ENCODE data around the gene AGXT. TPM values are rescaled to one million over a fixed set of nuclear protein-coding genes. Genes with fewer than 3 reads are reported as not detected.

AGXT gene
- total and polyA plus RNA-seq, 2 of the 8 experiments (the other 6 are each of a cell fraction or from before 2014, with no cell fraction given): 0.03 TPM; not detected in 1

DNA sequence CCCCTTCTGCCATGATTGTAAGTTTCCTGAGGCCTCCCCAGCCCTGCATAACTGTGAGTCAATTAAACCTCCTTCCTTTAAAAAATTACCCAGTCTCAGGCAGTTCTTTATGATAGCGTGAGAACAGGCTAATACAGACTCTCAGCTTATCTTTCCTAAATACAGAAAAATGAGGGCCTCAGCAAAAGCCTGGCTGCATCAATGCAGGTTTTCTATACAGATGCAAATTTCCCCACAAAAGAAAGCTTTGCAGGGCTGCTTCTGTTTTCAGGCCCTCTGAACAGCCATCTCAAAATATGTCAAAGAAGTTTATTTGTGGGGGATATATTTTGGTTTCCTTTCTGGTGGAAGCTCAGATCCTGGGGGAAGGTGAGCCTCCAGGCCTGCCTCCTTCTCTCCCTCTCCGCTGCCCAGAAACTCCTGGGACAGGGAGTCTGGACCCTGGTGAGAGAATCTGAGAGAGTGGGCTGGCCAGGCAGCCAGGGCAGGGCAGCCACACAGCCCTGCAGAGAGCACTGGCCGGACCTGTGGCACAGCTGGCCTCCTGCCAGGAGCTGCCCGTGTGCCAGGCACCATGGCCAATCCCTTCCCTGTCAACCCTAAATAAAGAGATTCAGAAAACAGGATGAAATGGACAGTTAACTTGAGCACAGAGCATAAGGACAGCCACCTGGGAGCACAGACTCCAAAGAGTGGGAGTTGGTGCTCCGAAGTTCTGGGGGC is 21.6 kb upstream of the AGXT start:
- Histone ChIP-seq H2BK5ac (ENCODE audit: low read depth, low read length) (peak overlapping the region; percentile 49; the same call in 1 of the 2 replicates), H2BK20ac (ENCODE audit: low read length) (no peak overlapping the region), H2BK120ac (replicated peaks; ENCODE audit: low read depth, low read length) (no peak overlapping the region), H3K9ac (replicated peaks in 1 of 4; ENCODE audit: extremely low read depth in 1 of 4, low read depth in 3 of 4, low read length in 3 of 4) (no peak overlapping the region), H3K4me3 (ENCODE audit: extremely low read depth in 1 of 4, insufficient read depth in 2 of 4, low read depth in 3 of 4, low read length in 4 of 4) (no peak overlapping the region), H3K79me1 (ENCODE audit: low read depth, low read length) (no peaks in the 10 kb centered on the region), H2AFZ (ENCODE audit: low read length) (no peak overlapping the region), H3K4ac (replicated peaks; ENCODE audit: insufficient read length, low read depth, low read length) (no peak overlapping the region), H3K9me3 (ENCODE audit: insufficient read depth in 2 of 2, low read depth in 1 of 2, low read length in 1 of 2) (peaks cover 6 to 7% of the 10 kb centered on the region in 2 experiments), H2BK15ac (ENCODE audit: low read length) (no peak overlapping the region), H3K23ac (ENCODE audit: insufficient read length) (no peak overlapping the region), H4K91ac (replicated peaks; ENCODE audit: insufficient read length, low read length) (no peak overlapping the region), H4K8ac (ENCODE audit: extremely low read depth, insufficient read depth, low read length) (no peak overlapping the region; the same call in 1 of the 2 replicates), H3K27ac (ENCODE audit: low read depth, low read length) (no peak overlapping the region), H3K56ac (replicated peaks; ENCODE audit: insufficient read length, low read depth, low read length) (no peak overlapping the region), H3K36me3 (ENCODE audit: control insufficient read depth in 2 of 4, insufficient read depth in 4 of 4, low read length in 3 of 4) (no peaks in the 10 kb centered on the region), H2BK12ac (ENCODE audit: low read depth, low read length) (0 out of 2 replicates have a peak overlapping the region, but pooled peaks have one; percentile 23), H4K5ac (ENCODE audit: insufficient read length, low read depth, low read length) (no peak overlapping the region), H3K4me2 (ENCODE audit: insufficient read depth in 1 of 2, low read depth in 2 of 2, low read length in 2 of 2) (0 out of 4 replicates have a peak overlapping the region, but pooled peaks of 1 of the 2 experiments have one; percentile 30), H3K23me2 (ENCODE audit: low read depth, low read length) (0 out of 2 replicates have a peak, but pooled peaks cover 2% of the 10 kb centered on the region), H4K20me1 (replicated peaks in 1 of 2; ENCODE audit: control insufficient read depth in 1 of 2, insufficient read depth in 2 of 2, low read length in 2 of 2) (no peaks in the 10 kb centered on the region), H3K18ac (ENCODE audit: extremely low read depth, low read length) (no peak overlapping the region), H3K79me2 (ENCODE audit: control insufficient read depth in 1 of 2, insufficient read depth in 2 of 2, low read length in 2 of 2) (no peaks in the 10 kb centered on the region), H3K14ac (ENCODE audit: insufficient read length) (no peak overlapping the region), H3K4me1 (replicated peaks in 1 of 4; ENCODE audit: control insufficient read depth in 3 of 4, insufficient read depth in 4 of 4, low read length in 3 of 4) (peaks cover 0 to 6% (median under 1%) of the 10 kb centered on the region in 4 experiments; a peak in 2 of 7 replicates), H2AK5ac (ENCODE audit: low read depth, low read length) (peak overlapping the region; percentile 5; the same call in 1 of the 2 replicates), H3K27me3 (replicated peaks in 1 of 4; ENCODE audit: control insufficient read depth in 3 of 4, extremely low read depth in 1 of 4, insufficient read depth in 3 of 4, low read length in 3 of 4) (no peaks in the 10 kb centered on the region)
- 76% methylated on average over 5 of the region's 5 CpGs; no CpG with 5 or more reads in 1 of the 2 experiments for WGBS, 2 experiments (ENCODE audit: extremely low coverage in 1 of 2, insufficient coverage in 1 of 2, insufficient read length in 1 of 2, insufficient replicate concordance in 2 of 2, low coverage in 1 of 2, low lambda C conversion rate in 2 of 2, missing lambda C conversion rate in 1 of 2)
- CTCF ChIA-PET (ENCODE audit: partially characterized antibody): interaction anchor here (0.7 to 1.5 kb wide), 6 partner anchors 10 to 575 kb away, joined by 3 to 4 read pairs (median 3); no protein-coding TSS in a partner anchor
- POLR2A ChIA-PET (ENCODE audit: partially characterized antibody): no interaction called here
- FAIRE-seq (no peak), DNase-seq (ENCODE audit: low read depth in 1 of 2, low spot score in 2 of 2) (no peak)
- no peak for TF ChIP-seq NANOG (IDR thresholded peaks at IDR 0.05; ENCODE audit: insufficient read depth, low read depth, low read length, poor library complexity, severe bottlenecking)
- TF ChIP-seq TAF1 (IDR thresholded peaks at IDR 0.05; ENCODE audit: low read depth, low read length): no peak
- TF ChIP-seq, protein P1, sequence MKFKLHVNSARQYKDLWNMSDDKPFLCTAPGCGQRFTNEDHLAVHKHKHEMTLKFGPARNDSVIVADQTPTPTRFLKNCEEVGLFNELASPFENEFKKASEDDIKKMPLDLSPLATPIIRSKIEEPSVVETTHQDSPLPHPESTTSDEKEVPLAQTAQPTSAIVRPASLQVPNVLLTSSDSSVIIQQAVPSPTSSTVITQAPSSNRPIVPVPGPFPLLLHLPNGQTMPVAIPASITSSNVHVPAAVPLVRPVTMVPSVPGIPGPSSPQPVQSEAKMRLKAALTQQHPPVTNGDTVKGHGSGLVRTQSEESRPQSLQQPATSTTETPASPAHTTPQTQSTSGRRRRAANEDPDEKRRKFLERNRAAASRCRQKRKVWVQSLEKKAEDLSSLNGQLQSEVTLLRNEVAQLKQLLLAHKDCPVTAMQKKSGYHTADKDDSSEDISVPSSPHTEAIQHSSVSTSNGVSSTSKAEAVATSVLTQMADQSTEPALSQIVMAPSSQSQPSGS (IDR thresholded peaks at IDR 0.05; ENCODE audit: low read length): no peak
- no peak for TF ChIP-seq SIX5 (IDR thresholded peaks at IDR 0.05; ENCODE audit: low read depth, low read length)
- no peak for TF ChIP-seq RXRA (IDR thresholded peaks at IDR 0.05; ENCODE audit: insufficient read depth, low read depth, low read length)
- no peak for TF ChIP-seq YY1 (IDR thresholded peaks at IDR 0.05; ENCODE audit: low read depth, low read length)
- TF ChIP-seq CHD2 (IDR thresholded peaks at IDR 0.05; ENCODE audit: low read length): no peak
- TF ChIP-seq CREB1 (IDR thresholded peaks at IDR 0.05): no peak
- no peak for TF ChIP-seq SUZ12 (IDR thresholded peaks at IDR 0.05; ENCODE audit: low read length)
- TF ChIP-seq JUND (IDR thresholded peaks at IDR 0.05; ENCODE audit: low read length): no peak
- TF ChIP-seq EP300 (IDR thresholded peaks at IDR 0.05; ENCODE audit: borderline replicate concordance in 1 of 2, low read depth in 2 of 2, low read length in 2 of 2): no peak

All from H1 (cell line).